ENCODE data around the gene STPG1. TPM values are rescaled to one million over a fixed set of nuclear protein-coding genes. Genes with fewer than 3 reads are reported as not detected.

STPG1 gene
- total RNA-seq, 3 donors from 2014 or later: 15.9 to 25.4 (median 17.9) TPM

DNA sequence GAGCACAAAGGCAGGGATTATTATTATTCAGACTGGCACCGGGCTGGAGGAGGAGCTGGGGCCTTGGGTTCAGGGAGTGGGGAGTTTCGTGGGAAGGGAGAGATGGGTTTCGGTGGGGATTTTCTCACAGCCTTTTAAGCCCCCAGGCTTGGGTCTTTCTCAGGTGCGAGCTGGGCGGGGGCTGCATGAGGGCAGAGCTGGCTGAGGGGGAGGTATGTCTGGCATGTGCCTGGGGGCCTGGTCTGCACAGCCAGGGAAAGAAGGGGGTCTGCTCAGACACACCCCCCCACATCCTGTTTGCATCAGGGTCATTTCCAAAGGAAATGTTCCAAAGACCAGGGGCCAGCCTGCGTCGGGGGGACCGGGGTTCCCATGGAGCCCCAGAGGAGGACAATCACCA is 72.8 kb downstream of the STPG1 start:
- ATAC-seq: no peak
- Histone ChIP-seq H3K4me1 (ENCODE audit: low read depth) (no peaks in the 10 kb centered on the region), H3K36me3 (ENCODE audit: low read depth) (no peaks in the 10 kb centered on the region), H3K9me3 (no peaks in the 10 kb centered on the region), H3K4me3 (no peak overlapping the region)
- no peak for DNase-seq
- TF ChIP-seq, protein P1, sequence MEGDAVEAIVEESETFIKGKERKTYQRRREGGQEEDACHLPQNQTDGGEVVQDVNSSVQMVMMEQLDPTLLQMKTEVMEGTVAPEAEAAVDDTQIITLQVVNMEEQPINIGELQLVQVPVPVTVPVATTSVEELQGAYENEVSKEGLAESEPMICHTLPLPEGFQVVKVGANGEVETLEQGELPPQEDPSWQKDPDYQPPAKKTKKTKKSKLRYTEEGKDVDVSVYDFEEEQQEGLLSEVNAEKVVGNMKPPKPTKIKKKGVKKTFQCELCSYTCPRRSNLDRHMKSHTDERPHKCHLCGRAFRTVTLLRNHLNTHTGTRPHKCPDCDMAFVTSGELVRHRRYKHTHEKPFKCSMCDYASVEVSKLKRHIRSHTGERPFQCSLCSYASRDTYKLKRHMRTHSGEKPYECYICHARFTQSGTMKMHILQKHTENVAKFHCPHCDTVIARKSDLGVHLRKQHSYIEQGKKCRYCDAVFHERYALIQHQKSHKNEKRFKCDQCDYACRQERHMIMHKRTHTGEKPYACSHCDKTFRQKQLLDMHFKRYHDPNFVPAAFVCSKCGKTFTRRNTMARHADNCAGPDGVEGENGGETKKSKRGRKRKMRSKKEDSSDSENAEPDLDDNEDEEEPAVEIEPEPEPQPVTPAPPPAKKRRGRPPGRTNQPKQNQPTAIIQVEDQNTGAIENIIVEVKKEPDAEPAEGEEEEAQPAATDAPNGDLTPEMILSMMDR (IDR thresholded peaks at IDR 0.05): no peak
- intact Hi-C loops (cut with DNase I, micrococcal nuclease): no loop called here

DNA sequence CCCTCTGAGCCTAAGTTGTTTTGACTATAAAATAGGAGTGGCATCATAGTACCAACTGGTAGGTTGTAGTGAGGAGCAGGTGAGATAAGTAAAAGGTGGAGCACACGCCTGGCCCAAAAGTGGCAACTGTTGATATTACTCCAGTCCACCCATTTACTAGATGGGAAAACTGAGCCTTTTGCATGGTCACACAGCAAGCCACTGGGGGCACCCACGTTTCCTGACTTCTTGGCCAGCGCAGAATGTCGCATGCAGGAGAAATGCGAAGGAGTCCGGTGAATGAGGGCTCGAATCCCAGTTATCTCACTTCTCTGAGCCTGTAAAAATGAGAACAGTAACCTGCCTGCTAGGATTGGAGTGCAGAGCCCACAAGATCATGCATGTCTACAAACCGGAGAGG is 73.6 kb downstream of the STPG1 start:
- Histone ChIP-seq H3K9me3 (no peaks in the 10 kb centered on the region), H3K4me3 (no peak overlapping the region), H3K4me1 (ENCODE audit: low read depth) (no peaks in the 10 kb centered on the region), H3K36me3 (ENCODE audit: low read depth) (no peaks in the 10 kb centered on the region)
- DNase-seq (no peak), ATAC-seq (no peak)
- intact Hi-C loops (cut with DNase I, micrococcal nuclease): no loop called here
- TF ChIP-seq, protein P1 (IDR thresholded peaks at IDR 0.05): no peak

DNA sequence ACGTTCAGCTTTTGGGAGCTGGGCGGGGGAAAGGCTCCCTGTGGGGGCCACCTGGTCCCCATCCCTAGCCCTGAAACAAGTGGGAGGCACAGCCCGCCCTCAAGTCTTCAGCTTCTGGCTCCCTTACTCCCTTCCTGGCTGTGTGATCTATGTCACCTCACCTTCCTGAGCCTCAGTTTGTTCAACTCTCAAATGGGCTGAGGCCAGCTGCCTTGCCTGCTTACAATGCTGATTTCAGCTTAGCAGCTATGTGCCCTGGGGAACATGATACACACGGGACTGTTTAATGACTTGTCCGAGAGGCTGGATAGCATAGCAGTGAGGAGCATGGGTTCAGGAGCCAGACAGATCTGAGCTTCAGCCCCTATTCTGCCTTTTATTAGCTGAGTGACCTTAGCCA is 75.1 kb downstream of the STPG1 start:
- DNase-seq (no peak), ATAC-seq (no peak)
- H3K4me3 ChIP-seq: no peak overlapping the region
- H3K4me1 ChIP-seq (ENCODE audit: low read depth): no peaks in the 10 kb centered on the region
- H3K9me3 ChIP-seq: no peaks in the 10 kb centered on the region
- intact Hi-C loops (cut with DNase I, micrococcal nuclease): no loop called here
- TF ChIP-seq, protein P1 (IDR thresholded peaks at IDR 0.05): no peak
- H3K36me3 ChIP-seq (ENCODE audit: low read depth): no peaks in the 10 kb centered on the region

DNA sequence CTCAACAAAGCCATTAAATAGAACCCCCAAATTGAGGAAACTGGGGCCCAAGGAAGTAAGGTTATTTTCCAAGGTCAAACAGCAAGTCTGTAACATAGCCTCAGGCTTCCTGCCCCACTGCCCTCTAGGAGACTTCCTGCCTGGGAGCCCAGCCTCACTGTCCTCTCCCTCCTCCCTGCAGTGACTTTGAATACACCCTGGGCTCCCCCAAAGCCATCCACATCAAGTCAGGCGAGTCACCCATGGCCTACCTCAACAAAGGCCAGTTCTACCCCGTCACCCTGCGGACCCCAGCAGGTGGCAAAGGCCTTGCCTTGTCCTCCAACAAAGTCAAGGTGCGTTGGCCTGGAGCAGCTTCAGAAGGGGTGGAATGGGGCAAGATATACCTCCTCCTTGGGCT is 76.1 kb downstream of the STPG1 start:
- TF ChIP-seq, protein P1 (IDR thresholded peaks at IDR 0.05): no peak
- intact Hi-C loops (cut with DNase I, micrococcal nuclease): no loop called here
- no peak for DNase-seq

DNA sequence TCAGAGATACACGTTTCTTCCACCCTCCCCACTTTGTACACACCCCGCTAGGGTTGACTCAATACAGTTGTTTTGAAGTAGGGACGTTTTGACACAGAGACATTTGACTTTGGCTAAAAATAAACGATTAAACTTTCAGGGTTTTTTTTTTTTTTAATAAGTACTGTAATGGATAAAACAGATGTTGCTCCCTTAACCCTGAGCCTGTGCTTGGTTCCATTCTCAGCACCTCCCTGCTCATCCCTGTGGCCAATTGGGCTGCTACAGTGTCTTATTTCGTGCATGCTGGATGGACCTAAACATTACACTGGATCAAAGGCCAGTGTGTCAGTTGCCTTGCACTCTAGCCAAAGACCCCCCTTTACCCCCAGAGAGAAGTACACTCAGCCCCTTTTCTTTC is 77.5 kb downstream of the STPG1 start:
- intact Hi-C loops (cut with DNase I, micrococcal nuclease): no loop called here
- H3K4me1 ChIP-seq (ENCODE audit: low read depth): no peaks in the 10 kb centered on the region
- no peaks in the 10 kb centered on the region for H3K36me3 ChIP-seq (ENCODE audit: low read depth)
- no peaks in the 10 kb centered on the region for H3K9me3 ChIP-seq
- TF ChIP-seq, protein P1 (IDR thresholded peaks at IDR 0.05): no peak
- DNase-seq (no peak), ATAC-seq (no peak)
- no peak overlapping the region for H3K4me3 ChIP-seq

More for the DNA sequence above, 76.1 kb downstream of the STPG1 start:
- ATAC-seq: no peak
- Histone ChIP-seq H3K4me3 (no peak overlapping the region), H3K9me3 (no peaks in the 10 kb centered on the region), H3K36me3 (ENCODE audit: low read depth) (no peaks in the 10 kb centered on the region), H3K4me1 (ENCODE audit: low read depth) (no peaks in the 10 kb centered on the region)

Measured in mucosa of descending colon (tissue), 3 donors.